ENCODE measurements around the gene TMEM163. TPM values are rescaled to one million over a fixed set of nuclear protein-coding genes. Genes with fewer than 3 reads are reported as not detected.

TMEM163 gene
- total RNA-seq, 1 donor: not detected

GRCh38 chr2:134440336-134440909 is 278.4 kb downstream of the TMEM163 start:
- TF ChIP-seq CTCF (IDR thresholded peaks at IDR 0.05; ENCODE audit: insufficient read depth, low read depth, low read length): no peak
- H3K4me3 ChIP-seq (ENCODE audit: low read depth, low read length): no peak overlapping the region
- no peak for DNase-seq (ENCODE audit: low read depth)

- no peak overlapping the region for H3K4me3 ChIP-seq (ENCODE audit: low read depth, low read length)
- no peak for DNase-seq (ENCODE audit: low read depth)
- no peak for TF ChIP-seq CTCF (IDR thresholded peaks at IDR 0.05; ENCODE audit: insufficient read depth, low read depth, low read length)
Observed at GRCh38 chr2:134438371-134438770, 280.4 kb downstream of the TMEM163 start.

- no peak overlapping the region for H3K4me3 ChIP-seq (ENCODE audit: low read depth, low read length)
- DNase-seq (ENCODE audit: low read depth): no peak
- no peak for TF ChIP-seq CTCF (IDR thresholded peaks at IDR 0.05; ENCODE audit: insufficient read depth, low read depth, low read length)
Observed at GRCh38 chr2:134436706-134437105, 282.1 kb downstream of the TMEM163 start.

- no peak for DNase-seq (ENCODE audit: low read depth)
- no peak overlapping the region for H3K4me3 ChIP-seq (ENCODE audit: low read depth, low read length)
- peak; percentile 5 for TF ChIP-seq CTCF (IDR thresholded peaks at IDR 0.05; ENCODE audit: insufficient read depth, low read depth, low read length)
Observed at GRCh38 chr2:134435936-134436335, 282.9 kb downstream of the TMEM163 start.

GRCh38 chr2:134435505-134435904 is 283.3 kb downstream of the TMEM163 start:
- DNase-seq (ENCODE audit: low read depth): no peak
- TF ChIP-seq CTCF (IDR thresholded peaks at IDR 0.05; ENCODE audit: insufficient read depth, low read depth, low read length): no peak

GRCh38 chr2:134433979-134434378 is 284.8 kb downstream of the TMEM163 start:
- no peak for TF ChIP-seq CTCF (IDR thresholded peaks at IDR 0.05; ENCODE audit: insufficient read depth, low read depth, low read length)
- DNase-seq (ENCODE audit: low read depth): no peak
- no peak overlapping the region for H3K4me3 ChIP-seq (ENCODE audit: low read depth, low read length)

More at GRCh38 chr2:134435505-134435904, 283.3 kb downstream of the TMEM163 start:
- H3K4me3 ChIP-seq (ENCODE audit: low read depth, low read length): no peak overlapping the region

- no peak for TF ChIP-seq CTCF (IDR thresholded peaks at IDR 0.05; ENCODE audit: insufficient read depth, low read depth, low read length)
- no peak for DNase-seq (ENCODE audit: low read depth)
Observed at GRCh38 chr2:134433469-134433868, 285.3 kb downstream of the TMEM163 start.

More at GRCh38 chr2:134433469-134433868, 285.3 kb downstream of the TMEM163 start:
- no peak overlapping the region for H3K4me3 ChIP-seq (ENCODE audit: low read depth, low read length)
